PC-9 (cell line): ENCODE data around the gene LTC4S. TPM values are rescaled to one million over a fixed set of nuclear protein-coding genes. Genes with fewer than 3 reads are reported as not detected.
A peak's percentile ranks its signal among the peaks of the same experiment; 100 is the strongest.

Source experiments
- BruUV-seq: library from RNA; stranded (reverse); fragments of 400-500 nt; replicated peaks from 2 replicates; lab custom pipeline; 2021; lab: Mats Ljungman, UMichigan
- CTCF ChIA-PET: fragments of 300-600 bp; sonication (Branson Sonifier 250); formaldehyde crosslinking; loops from one replicate; lab custom pipeline; 2022; ENCODE audit warnings: antibody characterized with exemption; lab: Charles Lee
- POLR2A ChIA-PET: fragments of 300-600 bp; sonication (Branson Sonifier 250); formaldehyde crosslinking; loops from one replicate; lab custom pipeline; 2022; ENCODE audit warnings: antibody characterized with exemption; ENCODE audit not compliant: unreplicated experiment; lab: Charles Lee
- DNase-seq, 2 experiments: peaks; one replicate each; pipeline versions ENCODE4 v3.0.0 to v3.0.0-alpha.2; 2015 to 2022; ENCODE audit warnings: mixed read lengths in 1 of 2
- H2AFZ ChIP-seq: fragments of 200-600 bp; sonication (generic); 2 replicates; pipeline ENCODE4 v1.8.1; 2017; ENCODE audit warnings: antibody characterized with exemption
- H3F3A ChIP-seq: fragments of 200-600 bp; sonication (generic); 2 replicates; pipeline ENCODE4 v1.8.1; 2017; ENCODE audit warnings: antibody characterized with exemption, mild to moderate bottlenecking, low read depth; ENCODE audit not compliant: insufficient read depth
- H3K27ac ChIP-seq: fragments of 200-600 bp; sonication (generic); 2 replicates; pipeline ENCODE4 v1.6.1; 2016; ENCODE audit warnings: mixed run types
- H3K27me3 ChIP-seq: fragments of 200-600 bp; sonication (generic); 2 replicates; pipeline ENCODE4 v1.6.1; 2016; ENCODE audit warnings: low read depth, mixed run types; ENCODE audit not compliant: insufficient read depth
- H3K36me3 ChIP-seq: fragments of 200-600 bp; sonication (generic); 2 replicates; pipeline ENCODE4 v1.6.1; 2016; ENCODE audit warnings: low read depth, mixed run types
- H3K4me1 ChIP-seq: fragments of 200-600 bp; sonication (generic); replicated peaks from 2 replicates; pipeline ENCODE4 v1.6.1; 2016; ENCODE audit warnings: mixed run types; ENCODE audit not compliant: insufficient read depth
- H3K4me2 ChIP-seq: fragments of 200-600 bp; sonication (generic); 2 replicates; pipeline ENCODE4 v1.6.1; 2017; ENCODE audit warnings: mixed run types
- H3K4me3 ChIP-seq: fragments of 200-600 bp; sonication (generic); 2 replicates; pipeline ENCODE4 v1.6.1; 2016; ENCODE audit warnings: mixed run types
- H3K79me2 ChIP-seq: fragments of 200-600 bp; sonication (generic); 2 replicates; pipeline ENCODE4 v1.6.1; 2017; ENCODE audit warnings: low read depth, mixed run types
- H3K9me2 ChIP-seq: fragments of 200-600 bp; sonication (generic); 2 replicates; pipeline ENCODE4 v1.8.1; 2017; ENCODE audit warnings: mild to moderate bottlenecking; ENCODE audit not compliant: insufficient read depth
- H3K9me3 ChIP-seq: fragments of 200-600 bp; sonication (generic); 2 replicates; pipeline ENCODE4 v1.8.1; 2016; ENCODE audit warnings: low read depth; ENCODE audit not compliant: insufficient read depth
- H4K20me1 ChIP-seq: fragments of 200-600 bp; sonication (generic); 2 replicates; pipeline ENCODE4 v1.8.1; 2017; ENCODE audit not compliant: insufficient read depth
- EZH2 ChIP-seq: fragments of 200-600 bp; sonication (generic); IDR thresholded peaks from 2 replicates; pipeline ENCODE4 v1.8.0; 2017; ENCODE audit warnings: antibody characterized with exemption, low read depth
- intact Hi-C: fragments of 100-400 bp; cut with micrococcal nuclease; formaldehyde crosslinking; loops from one replicate; pipeline ENCODE4 v1.10.0; 2022; ENCODE audit not compliant: unreplicated experiment
- total RNA-seq: library from RNA; stranded (reverse); gene quantifications from 2 replicates; pipeline ENCODE4 v1.2.3, GENCODE V29; 2021
- TF ChIP-seq, protein P1 (sequence below): fragments of 200-600 bp; sonication (generic); conservative IDR thresholded peaks from 2 replicates; pipeline ENCODE4 v1.6.1; 2017; ENCODE audit warnings: mixed run types, antibody characterized with exemption, mild to moderate bottlenecking, moderate library complexity

The LTC4S gene
- total RNA-seq, 1 experiment from 2014 or later: 9.7 TPM

DNA sequence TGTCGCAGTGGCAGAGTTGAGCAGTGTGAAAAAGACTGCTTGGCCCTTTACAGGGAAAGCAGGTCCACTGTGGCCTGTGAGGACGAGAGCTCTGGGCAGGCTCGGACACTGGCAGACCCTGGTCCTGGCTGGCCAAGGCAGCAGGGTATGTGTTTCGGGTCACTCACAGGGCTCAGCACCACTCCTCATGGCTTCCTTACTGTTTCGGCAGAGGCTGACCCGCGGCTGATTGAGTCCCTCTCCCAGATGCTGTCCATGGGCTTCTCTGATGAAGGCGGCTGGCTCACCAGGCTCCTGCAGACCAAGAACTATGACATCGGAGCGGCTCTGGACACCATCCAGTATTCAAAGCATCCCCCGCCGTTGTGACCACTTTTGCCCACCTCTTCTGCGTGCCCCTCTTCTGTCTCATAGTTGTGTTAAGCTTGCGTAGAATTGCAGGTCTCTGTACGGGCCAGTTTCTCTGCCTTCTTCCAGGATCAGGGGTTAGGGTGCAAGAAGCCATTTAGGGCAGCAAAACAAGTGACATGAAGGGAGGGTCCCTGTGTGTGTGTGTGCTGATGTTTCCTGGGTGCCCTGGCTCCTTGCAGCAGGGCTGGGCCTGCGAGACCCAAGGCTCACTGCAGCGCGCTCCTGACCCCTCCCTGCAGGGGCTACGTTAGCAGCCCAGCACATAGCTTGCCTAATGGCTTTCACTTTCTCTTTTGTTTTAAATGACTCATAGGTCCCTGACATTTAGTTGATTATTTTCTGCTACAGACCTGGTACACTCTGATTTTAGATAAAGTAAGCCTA, 42.6 kb downstream of the LTC4S start:
- peaks cover 80% of the 10 kb centered on the region for H3F3A ChIP-seq
- H3K36me3 ChIP-seq: peaks cover 30% of the 10 kb centered on the region
- H3K27me3 ChIP-seq: no peaks in the 10 kb centered on the region
- H3K4me3 ChIP-seq: no peak overlapping the region
- no peaks in the 10 kb centered on the region for H3K4me1 ChIP-seq
- no peak overlapping the region for H2AFZ ChIP-seq
- H3K4me2 ChIP-seq: no peak overlapping the region
- H3K79me2 ChIP-seq: peaks cover 10% of the 10 kb centered on the region; the same call in 1 of the 2 replicates
- no peaks in the 10 kb centered on the region for H3K9me2 ChIP-seq
- H3K9me3 ChIP-seq: no peaks in the 10 kb centered on the region
- ChIA-PET CTCF (no interaction called here), POLR2A (interaction anchor here (0.6 kb wide), 1 partner anchor 17 kb away, joined by 3 read pairs; no protein-coding TSS in a partner anchor)
- intact Hi-C loops: loop anchor here (5.0 kb wide), 2 partner anchors 39 to 74 kb away; no protein-coding TSS in a partner anchor
- TSS peak; percentile 7 for BruUV-seq
- TF ChIP-seq EZH2: no peak
- TF ChIP-seq, protein P1, sequence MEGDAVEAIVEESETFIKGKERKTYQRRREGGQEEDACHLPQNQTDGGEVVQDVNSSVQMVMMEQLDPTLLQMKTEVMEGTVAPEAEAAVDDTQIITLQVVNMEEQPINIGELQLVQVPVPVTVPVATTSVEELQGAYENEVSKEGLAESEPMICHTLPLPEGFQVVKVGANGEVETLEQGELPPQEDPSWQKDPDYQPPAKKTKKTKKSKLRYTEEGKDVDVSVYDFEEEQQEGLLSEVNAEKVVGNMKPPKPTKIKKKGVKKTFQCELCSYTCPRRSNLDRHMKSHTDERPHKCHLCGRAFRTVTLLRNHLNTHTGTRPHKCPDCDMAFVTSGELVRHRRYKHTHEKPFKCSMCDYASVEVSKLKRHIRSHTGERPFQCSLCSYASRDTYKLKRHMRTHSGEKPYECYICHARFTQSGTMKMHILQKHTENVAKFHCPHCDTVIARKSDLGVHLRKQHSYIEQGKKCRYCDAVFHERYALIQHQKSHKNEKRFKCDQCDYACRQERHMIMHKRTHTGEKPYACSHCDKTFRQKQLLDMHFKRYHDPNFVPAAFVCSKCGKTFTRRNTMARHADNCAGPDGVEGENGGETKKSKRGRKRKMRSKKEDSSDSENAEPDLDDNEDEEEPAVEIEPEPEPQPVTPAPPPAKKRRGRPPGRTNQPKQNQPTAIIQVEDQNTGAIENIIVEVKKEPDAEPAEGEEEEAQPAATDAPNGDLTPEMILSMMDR: no peak
- H4K20me1 ChIP-seq: peaks cover 66% of the 10 kb centered on the region
- peak in 1 of 2 experiments; percentile 49 for DNase-seq
- 0 out of 2 replicates have a peak overlapping the region, but pooled peaks have one; percentile 17 for H3K27ac ChIP-seq

DNA sequence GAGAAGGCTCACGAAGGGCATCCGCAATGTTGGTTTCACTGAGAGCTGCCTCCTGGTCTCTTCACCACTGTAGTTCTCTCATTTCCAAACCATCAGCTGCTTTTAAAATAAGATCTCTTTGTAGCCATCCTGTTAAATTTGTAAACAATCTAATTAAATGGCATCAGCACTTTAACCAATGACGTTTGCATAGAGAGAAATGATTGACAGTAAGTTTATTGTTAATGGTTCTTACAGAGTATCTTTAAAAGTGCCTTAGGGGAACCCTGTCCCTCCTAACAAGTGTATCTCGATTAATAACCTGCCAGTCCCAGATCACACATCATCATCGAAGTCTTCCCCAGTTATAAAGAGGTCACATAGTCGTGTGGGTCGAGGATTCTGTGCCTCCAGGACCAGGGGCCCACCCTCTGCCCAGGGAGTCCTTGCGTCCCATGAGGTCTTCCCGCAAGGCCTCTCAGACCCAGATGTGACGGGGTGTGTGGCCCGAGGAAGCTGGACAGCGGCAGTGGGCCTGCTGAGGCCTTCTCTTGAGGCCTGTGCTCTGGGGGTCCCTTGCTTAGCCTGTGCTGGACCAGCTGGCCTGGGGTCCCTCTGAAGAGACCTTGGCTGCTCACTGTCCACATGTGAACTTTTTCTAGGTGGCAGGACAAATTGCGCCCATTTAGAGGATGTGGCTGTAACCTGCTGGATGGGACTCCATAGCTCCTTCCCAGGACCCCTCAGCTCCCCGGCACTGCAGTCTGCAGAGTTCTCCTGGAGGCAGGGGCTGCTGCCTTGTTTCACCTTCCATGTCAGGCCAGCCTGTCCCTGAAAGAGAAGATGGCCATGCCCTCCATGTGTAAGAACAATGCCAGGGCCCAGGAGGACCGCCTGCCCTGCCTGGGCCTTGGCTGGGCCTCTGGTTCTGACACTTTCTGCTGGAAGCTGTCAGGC, 43.6 kb downstream of the LTC4S start:
- POLR2A ChIA-PET: no interaction called here
- Histone ChIP-seq H3K79me2 (peaks cover 10% of the 10 kb centered on the region; the same call in 1 of the 2 replicates), H4K20me1 (peaks cover 57% of the 10 kb centered on the region), H3K27ac (peak overlapping the region; percentile 17; the same call in 1 of the 2 replicates), H3K4me3 (no peak overlapping the region), H3K27me3 (no peaks in the 10 kb centered on the region), H3K9me2 (no peaks in the 10 kb centered on the region), H3K36me3 (peaks cover 24% of the 10 kb centered on the region), H3F3A (peaks cover 71% of the 10 kb centered on the region), H3K4me1 (no peaks in the 10 kb centered on the region), H3K9me3 (no peaks in the 10 kb centered on the region), H3K4me2 (no peak overlapping the region), H2AFZ (no peak overlapping the region)
- TF ChIP-seq, protein P1: no peak
- BruUV-seq: no TSS peak
- DNase-seq: no peak
- CTCF ChIA-PET: no interaction called here
- intact Hi-C loops: loop anchor here (5.0 kb wide), 2 partner anchors 40 to 75 kb away; no protein-coding TSS in a partner anchor
